Heart left ventricle (tissue), 16 donors: Measurements from ENCODE around the gene MAMDC4. TPM values are rescaled to one million over a fixed set of nuclear protein-coding genes. Genes with fewer than 3 reads are reported as not detected.

Experiments used
- ATAC-seq, 4 donors: fragments of 200-7000 bp; cut with Tn5 transposase; one replicate each; pipeline ENCODE4 v1.9.1; 2020 to 2022; ENCODE audit warnings: moderate library complexity in 4 of 4, mild to moderate bottlenecking in 3 of 4, moderate number of reproducible peaks in 1 of 4
- DNase-seq, 5 donors: peaks; one replicate each; pipeline ENCODE4 v3.0.0-alpha.2; 2020
- H3K27ac ChIP-seq, 12 donors: fragments of 200-600 bp; sonication (generic) in 4 of 12; one replicate each; pipeline versions ENCODE4 v1.5.0 to v1.8.0; 2016 to 2022; ENCODE audit warnings: mild to moderate bottlenecking in 2 of 12
- H3K27me3 ChIP-seq, 9 donors: fragments of 200-600 bp; sonication (generic) in 2 of 9; one replicate each; pipeline versions ENCODE4 v1.5.1 to v1.8.0; 2016 to 2022; ENCODE audit warnings: mild to moderate bottlenecking in 3 of 9
- H3K36me3 ChIP-seq, 9 donors: fragments of 200-600 bp; sonication (generic) in 2 of 9; one replicate each; pipeline versions ENCODE4 v1.5.0 to v1.8.0; 2018 to 2022; ENCODE audit warnings: mild to moderate bottlenecking in 2 of 9
- H3K4me1 ChIP-seq, 12 donors: fragments of 200-600 bp; sonication (generic) in 4 of 12; one replicate each; pipeline versions ENCODE4 v1.5.0 to v1.8.0; 2016 to 2022; ENCODE audit warnings: mild to moderate bottlenecking in 3 of 12
- H3K4me3 ChIP-seq, 12 donors: fragments of 200-600 bp; sonication (generic) in 4 of 12; one replicate each; pipeline versions ENCODE4 v1.5.0 to v1.8.0; 2017 to 2022; ENCODE audit warnings: mild to moderate bottlenecking in 9 of 12, moderate library complexity in 4 of 12
- H3K9me3 ChIP-seq, 12 donors: fragments of 200-600 bp; sonication (generic) in 4 of 12; one replicate each; pipeline versions ENCODE4 v1.5.0 to v1.8.0; 2016 to 2022; ENCODE audit warnings: mild to moderate bottlenecking in 1 of 12
- POLR2A ChIP-seq, 2 donors: fragments of 450-650 bp; IDR thresholded peaks; one replicate each; pipeline ENCODE4 v1.6.1; 2017; ENCODE audit warnings: antibody characterized with exemption in 2 of 2, mild to moderate bottlenecking in 2 of 2, moderate library complexity in 2 of 2
- WGBS, 4 donors: extraction: QIAGEN DNeasy Blood & Tissue Kit in 2 of 4; methylation state at CpG; one replicate each; pipeline versions ENCODE4 v1.1.5 to v1.1.7; 2013 to 2018; 5-methylcytosine and 5-hydroxymethylcytosine counted together
- intact Hi-C, 10 donors: fragments of 100-400 bp; cut with DNase I; formaldehyde crosslinking; loops; one replicate each; pipeline versions ENCODE4 v1.11.1 to v1.14.2; 2022
- polyA plus RNA-seq, 2 donors: library from polyadenylated mRNA; stranded (reverse); fragments of 200-250 nt; gene quantifications; one replicate each; pipeline ENCODE4 v1.2.3, GENCODE V29; 2013
- total RNA-seq, 9 donors: library from RNA; depleted of rRNA in 2 of 9; stranded (reverse); fragments of >200 nt in 2 of 9; fragmentation: NEBNext Ultra II Directional in 3 of 9; extraction: Animal tissue kit (Norgen Biotek cat#: 25700) in 3 of 9; gene quantifications; one replicate each; pipeline versions ENCODE4 v1.1.0 to v1.2.4, GENCODE V29; 2016 to 2023
- TF ChIP-seq, protein P1 (sequence below), 12 donors: fragments of 200-600 bp; sonication (generic) in 4 of 12; IDR thresholded peaks; one replicate each; pipeline versions ENCODE4 v1.5.0 to v1.8.0; 2018 to 2022; ENCODE audit warnings: antibody characterized with exemption in 12 of 12, mild to moderate bottlenecking in 5 of 12
- donor health status: ischemic (EF 13 %, LVEDD 7.1; RV severe dilation, severe dysfunction).
- donor health status: healthy with polysubstance abuse.
- donor health status: DM: no; HTN: yes; CAD: no.
- donor health status: DM: no; HTN: no; CAD: no.
- donor health status: ischemic (EF 25% LVEDD 6.9; RV normal size, moderate dysfunction).
- donor health status: ischemic (EF 25% LVEDD 5.7; RV mildly dilated, moderate dysfunction).
- donor health status: healthy.
- donor health status: DM: yes; HTN: yes; CAD: no.
- donor health status: ischemic (EF 35%, LVEDD 5.7; RV mildly dilated, moderate dysfunction).
- donor health status: nonischemic (EF 11% LVEDD 7.7; RV severe dilation, severe dysfunction).
- donor health status: DM: yes; HTN: yes; CAD: no.
- donor health status: PGD.
- donor health status: ischemic (EF 29% LVEDD 5.4; RV normal size, mild dysfunction).
- donor health status: nonischemic (EF 23%, LVEDD 6.1; RV moderate dilation, normal function).

MAMDC4 gene
- total and polyA plus RNA-seq, 11 donors: 2.9 to 14.9 (median 6.1) TPM

DNA sequence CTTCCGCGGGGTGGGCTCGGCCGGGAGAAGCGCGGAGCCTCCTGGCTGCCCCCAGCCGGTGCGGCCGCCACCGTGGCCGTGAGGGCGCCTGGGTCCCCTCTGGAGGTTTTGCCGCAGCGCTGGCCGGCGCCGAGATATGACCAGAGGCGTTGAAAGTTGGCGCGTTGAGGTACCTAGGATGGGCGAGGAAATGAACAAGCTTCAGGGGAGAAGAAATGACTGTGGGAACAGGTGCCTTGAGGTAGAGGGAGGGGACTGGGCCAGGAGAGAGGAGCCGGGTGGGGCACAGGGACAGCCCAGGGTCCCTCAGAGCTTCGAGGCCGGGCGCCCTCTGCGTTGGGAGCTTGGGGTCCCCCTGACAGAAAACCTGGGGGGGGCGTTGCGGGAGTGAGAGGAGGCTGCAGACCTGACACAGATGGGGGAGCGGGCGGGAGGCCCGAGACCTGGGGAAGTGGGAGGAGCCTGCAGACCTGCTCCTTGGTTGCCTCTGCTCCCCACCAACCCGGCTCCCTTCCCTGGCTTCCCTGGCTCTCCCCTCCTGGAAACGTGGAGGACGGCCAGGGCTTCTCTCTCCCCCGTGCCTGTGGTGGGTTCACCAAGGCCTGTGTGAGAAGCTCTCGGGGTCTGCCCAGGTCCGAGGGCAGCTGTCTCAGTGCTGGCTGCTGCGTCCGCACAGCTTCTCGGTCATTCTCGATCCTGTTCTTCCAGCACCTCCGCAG, 30.2 kb upstream of the MAMDC4 start:
- intact Hi-C loops: no loop called here
- DNase-seq: peak in 1 of 5 donors; percentile 42
- peak in 2 of 4 donors; percentile 7 to 18 for ATAC-seq
- Histone ChIP-seq H3K27me3 (no peaks in the 10 kb centered on the region), H3K27ac (peak overlapping the region in 3 of 12 donors; percentile 26 to 59 (median 27)), H3K4me1 (peaks cover 0 to 18% (median 11%) of the 10 kb centered on the region in 12 donors), H3K4me3 (peak overlapping the region in 11 of 12 donors; percentile 6 to 61 (median 50)), H3K36me3 (peaks cover 0 to 45% (median 39%) of the 10 kb centered on the region in 9 donors), H3K9me3 (no peaks in the 10 kb centered on the region)
- TF ChIP-seq, protein P1, sequence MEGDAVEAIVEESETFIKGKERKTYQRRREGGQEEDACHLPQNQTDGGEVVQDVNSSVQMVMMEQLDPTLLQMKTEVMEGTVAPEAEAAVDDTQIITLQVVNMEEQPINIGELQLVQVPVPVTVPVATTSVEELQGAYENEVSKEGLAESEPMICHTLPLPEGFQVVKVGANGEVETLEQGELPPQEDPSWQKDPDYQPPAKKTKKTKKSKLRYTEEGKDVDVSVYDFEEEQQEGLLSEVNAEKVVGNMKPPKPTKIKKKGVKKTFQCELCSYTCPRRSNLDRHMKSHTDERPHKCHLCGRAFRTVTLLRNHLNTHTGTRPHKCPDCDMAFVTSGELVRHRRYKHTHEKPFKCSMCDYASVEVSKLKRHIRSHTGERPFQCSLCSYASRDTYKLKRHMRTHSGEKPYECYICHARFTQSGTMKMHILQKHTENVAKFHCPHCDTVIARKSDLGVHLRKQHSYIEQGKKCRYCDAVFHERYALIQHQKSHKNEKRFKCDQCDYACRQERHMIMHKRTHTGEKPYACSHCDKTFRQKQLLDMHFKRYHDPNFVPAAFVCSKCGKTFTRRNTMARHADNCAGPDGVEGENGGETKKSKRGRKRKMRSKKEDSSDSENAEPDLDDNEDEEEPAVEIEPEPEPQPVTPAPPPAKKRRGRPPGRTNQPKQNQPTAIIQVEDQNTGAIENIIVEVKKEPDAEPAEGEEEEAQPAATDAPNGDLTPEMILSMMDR (IDR thresholded peaks at IDR 0.05): no peak
- WGBS, 4 donors: 59 to 73% (median 68%) methylated on average over 34 to 42 of the region's 42 CpGs

DNA sequence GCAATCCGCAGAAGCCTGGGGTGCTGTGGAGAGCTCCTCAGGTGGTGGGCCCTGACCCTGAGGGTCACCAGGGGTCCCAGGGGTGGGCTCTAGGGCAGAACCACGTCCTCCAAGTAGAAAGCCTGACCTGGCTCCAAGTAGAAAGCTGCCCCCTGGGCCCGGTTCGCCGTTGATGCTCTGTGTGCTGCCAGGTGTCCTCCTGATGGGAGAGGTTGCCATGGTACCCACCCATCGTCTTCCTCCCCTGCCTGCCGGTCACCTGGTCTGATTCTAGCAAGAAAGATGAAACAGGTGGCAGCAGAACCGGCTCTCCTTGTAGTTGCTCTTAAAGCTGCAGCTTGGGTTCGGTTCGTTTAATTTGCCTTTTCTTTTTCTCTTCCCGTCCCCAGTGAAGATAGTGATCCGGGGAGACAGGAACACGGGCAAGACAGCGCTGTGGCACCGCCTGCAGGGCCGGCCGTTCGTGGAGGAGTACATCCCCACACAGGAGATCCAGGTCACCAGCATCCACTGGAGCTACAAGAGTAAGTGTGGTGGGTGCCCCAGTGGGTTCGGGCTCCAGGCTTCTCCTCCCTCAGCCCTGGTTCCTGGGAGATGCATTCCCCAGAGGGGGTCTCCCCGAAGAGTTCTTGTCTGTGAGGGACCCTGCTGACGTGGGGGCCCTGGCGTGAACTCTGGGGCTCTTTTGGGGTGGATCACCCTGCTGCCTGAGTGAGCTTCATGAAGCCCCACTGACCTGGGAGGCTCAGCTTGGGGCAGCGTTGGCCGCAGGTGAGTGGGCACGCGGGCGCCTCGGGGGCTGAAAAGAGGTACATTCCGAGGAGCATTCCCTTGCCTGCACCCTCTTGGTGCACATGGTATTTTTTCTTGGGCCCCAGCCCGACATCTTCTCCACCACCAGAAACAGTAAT, 28.8 kb upstream of the MAMDC4 start:
- Histone ChIP-seq H3K4me1 (peaks cover 0 to 18% (median 11%) of the 10 kb centered on the region in 12 donors), H3K4me3 (no peak overlapping the region), H3K9me3 (no peaks in the 10 kb centered on the region), H3K36me3 (peaks cover 0 to 51% (median 41%) of the 10 kb centered on the region in 9 donors), H3K27ac (no peak overlapping the region), H3K27me3 (no peaks in the 10 kb centered on the region)
- no peak for ATAC-seq
- DNase-seq: peak in 3 of 5 donors; percentile 16 to 49 (median 22)
- intact Hi-C loops: no loop called here
- TF ChIP-seq POLR2A (IDR thresholded peaks at IDR 0.05): no peak
- WGBS, 4 donors: 90 to 93% (median 90%) methylated on average over 29 to 30 of the region's 30 CpGs

DNA sequence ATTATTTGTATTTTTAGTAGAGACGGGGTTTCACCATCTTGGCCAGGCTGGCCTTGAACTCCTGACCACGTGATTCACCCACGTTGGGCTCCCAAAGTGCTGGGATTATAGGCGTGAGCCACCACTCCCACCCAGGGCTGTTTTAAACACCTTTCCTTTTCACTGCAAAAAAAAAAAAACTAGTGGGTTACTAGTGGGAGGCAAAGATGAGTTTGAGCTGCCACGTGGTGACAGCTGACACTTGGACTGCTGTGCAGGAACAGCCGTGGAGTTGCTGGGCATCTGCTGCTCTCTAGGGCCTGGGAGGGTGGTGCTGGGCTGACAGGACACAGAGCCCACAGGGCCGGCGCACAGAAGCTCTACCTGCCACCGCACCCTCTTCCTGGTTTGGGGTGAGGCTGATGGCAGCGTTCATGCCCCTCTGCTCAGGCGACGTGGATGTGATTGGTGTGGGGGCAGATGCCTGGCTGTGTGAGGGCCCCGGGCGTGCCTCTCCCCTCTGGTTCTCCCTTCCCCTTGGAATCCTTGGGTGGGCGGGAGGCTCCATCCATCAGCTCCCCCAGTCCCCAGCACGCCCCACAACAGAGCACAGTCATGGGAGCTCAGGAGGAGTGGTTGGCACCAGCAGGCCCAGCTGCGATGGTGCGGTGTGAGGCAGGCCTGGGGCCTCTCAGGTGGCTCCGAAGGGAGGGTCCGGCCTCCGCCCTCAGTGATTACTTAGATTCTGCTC, 27.5 kb upstream of the MAMDC4 start:
- WGBS, 4 donors: 85 to 92% (median 90%) methylated on average over 11 to 21 of the region's 21 CpGs
- no peak for TF ChIP-seq POLR2A (IDR thresholded peaks at IDR 0.05)
- TF ChIP-seq, protein P1 (IDR thresholded peaks at IDR 0.05): no peak
- DNase-seq: no peak

More for the DNA sequence above, 27.5 kb upstream of the MAMDC4 start:
- peaks cover 0 to 18% (median 11%) of the 10 kb centered on the region in 12 donors for H3K4me1 ChIP-seq
- no peaks in the 10 kb centered on the region for H3K9me3 ChIP-seq
- intact Hi-C loops: loop anchor here in 1 of 10 donors (5.0 kb wide), 1 partner anchor 193 kb away; no protein-coding TSS in a partner anchor
- no peak for ATAC-seq
- no peak overlapping the region for H3K4me3 ChIP-seq
- H3K27ac ChIP-seq: no peak overlapping the region
- H3K27me3 ChIP-seq: no peaks in the 10 kb centered on the region
- peaks cover 0 to 63% (median 53%) of the 10 kb centered on the region in 9 donors for H3K36me3 ChIP-seq
